SK-N-SH treated with all-trans-retinoic acid at 6 μM for 48 hours (cell line): ENCODE data around the gene SERTAD2.

Experiments used
- ATAC-seq: fragments of 200-7000 bp; cut with Tn5 transposase; 3 replicates; pipeline ENCODE4 v1.9.1; 2020; ENCODE audit warnings: mild to moderate bottlenecking, moderate library complexity
- ARNTL ChIP-seq: fragments of 450-650 bp; formaldehyde crosslinking; IDR thresholded peaks from 2 replicates; pipeline ENCODE4 v1.5.0; 2020; ENCODE audit warnings: low read depth, mild to moderate bottlenecking, moderate library complexity, borderline replicate concordance
- BACH2 ChIP-seq: fragments of 250-450 bp; sonication (Bioruptor Pico); IDR thresholded peaks from 2 replicates; pipeline ENCODE4 v1.9.0; 2021; ENCODE audit warnings: mild to moderate bottlenecking, borderline replicate concordance
- CREB5 ChIP-seq: fragments of 250-450 bp; sonication (Bioruptor Pico); IDR thresholded peaks from 2 replicates; pipeline ENCODE4 v1.5.1; 2020; ENCODE audit warnings: low read depth, mild to moderate bottlenecking, moderate library complexity
- CSDC2 ChIP-seq: fragments of 250-450 bp; sonication (Bioruptor Pico); IDR thresholded peaks from 2 replicates; pipeline ENCODE4 v1.5.0; 2020; ENCODE audit warnings: mild to moderate bottlenecking, moderate library complexity
- CSRNP3 ChIP-seq: fragments of 250-450 bp; sonication (Bioruptor Pico); IDR thresholded peaks from 2 replicates; pipeline ENCODE4 v1.5.1; 2021; ENCODE audit warnings: mild to moderate bottlenecking, moderate library complexity
- ESRRG ChIP-seq: fragments of 250-450 bp; sonication (Bioruptor Pico); IDR thresholded peaks from 2 replicates; pipeline ENCODE4 v1.6.1; 2021; ENCODE audit warnings: mild to moderate bottlenecking
- GLIS3 ChIP-seq: fragments of 250-450 bp; sonication (Bioruptor Pico); IDR thresholded peaks from 2 replicates; pipeline ENCODE4 v1.5.0; 2020; ENCODE audit warnings: mild to moderate bottlenecking, moderate library complexity
- OSR1 ChIP-seq: fragments of 250-450 bp; sonication (Bioruptor Pico); IDR thresholded peaks from 2 replicates; pipeline ENCODE4 v1.8.0; 2022; ENCODE audit warnings: moderate library complexity, mild to moderate bottlenecking, inconsistent platforms
- PATZ1 ChIP-seq: fragments of 250-450 bp; sonication (Bioruptor Pico); IDR thresholded peaks from 2 replicates; pipeline ENCODE4 v1.8.0; 2020; ENCODE audit warnings: mild to moderate bottlenecking, moderate library complexity, borderline replicate concordance
- POU6F1 ChIP-seq: fragments of 250-450 bp; sonication (Bioruptor Pico); IDR thresholded peaks from 2 replicates; pipeline ENCODE4 v1.8.0; 2021; ENCODE audit warnings: low read depth, mild to moderate bottlenecking, moderate library complexity, borderline replicate concordance
- PPARA ChIP-seq: fragments of 250-450 bp; sonication (Bioruptor Pico); IDR thresholded peaks from 2 replicates; pipeline ENCODE4 v1.5.0; 2020; ENCODE audit warnings: mild to moderate bottlenecking, borderline replicate concordance
- RARB ChIP-seq: fragments of 250-450 bp; sonication (Bioruptor Pico); IDR thresholded peaks from 2 replicates; pipeline ENCODE4 v1.8.0; 2021; ENCODE audit warnings: mild to moderate bottlenecking, moderate library complexity
- TCF4 ChIP-seq: fragments of 250-450 bp; sonication (Bioruptor Pico); IDR thresholded peaks from 2 replicates; pipeline ENCODE4 v1.8.0; 2021; ENCODE audit warnings: mild to moderate bottlenecking, moderate library complexity, borderline replicate concordance
- TSHZ2 ChIP-seq: fragments of 250-450 bp; sonication (Bioruptor Pico); IDR thresholded peaks from 2 replicates; pipeline ENCODE4 v1.5.0; 2020; ENCODE audit warnings: mild to moderate bottlenecking, moderate library complexity
- ZC3H10 ChIP-seq: fragments of 250-450 bp; sonication (Bioruptor Pico); IDR thresholded peaks from 2 replicates; pipeline ENCODE4 v1.5.1; 2021; ENCODE audit warnings: mild to moderate bottlenecking, moderate library complexity
- ZFP30 ChIP-seq: fragments of 450-650 bp; formaldehyde crosslinking; IDR thresholded peaks from 2 replicates; pipeline ENCODE4 v1.5.0; 2022; ENCODE audit warnings: mild to moderate bottlenecking, moderate library complexity
- ZNF565 ChIP-seq: fragments of 450-650 bp; formaldehyde crosslinking; conservative IDR thresholded peaks from 2 replicates; pipeline ENCODE4 v1.5.0; 2020; ENCODE audit warnings: low read depth, mild to moderate bottlenecking, moderate library complexity
- ZNF70 ChIP-seq: fragments of 450-650 bp; formaldehyde crosslinking; IDR thresholded peaks from 2 replicates; pipeline ENCODE4 v1.5.0; 2020; ENCODE audit warnings: mild to moderate bottlenecking, moderate library complexity
- ZNF8 ChIP-seq: fragments of 450-650 bp; formaldehyde crosslinking; IDR thresholded peaks from 2 replicates; pipeline ENCODE4 v1.5.0; 2020; ENCODE audit warnings: mild to moderate bottlenecking, moderate library complexity

The SERTAD2 gene

GRCh38 chr2:64623242-64623850 lies 30.4 kb downstream of the SERTAD2 start:
- no peak for ATAC-seq
- TF ChIP-seq PPARA (CRISPR knock-in tag) (no peak), CSDC2 (no peak), ZC3H10 (CRISPR knock-in tag) (no peak), ZFP30 (CRISPR knock-in tag) (no peak), ZNF70 (CRISPR knock-in tag) (no peak), ZNF8 (no peak), ESRRG (CRISPR knock-in tag) (no peak), PATZ1 (CRISPR knock-in tag) (no peak), POU6F1 (CRISPR knock-in tag) (no peak), GLIS3 (no peak), TCF4 (CRISPR knock-in tag) (no peak), BACH2 (CRISPR knock-in tag) (no peak), OSR1 (no peak), TSHZ2 (CRISPR knock-in tag) (no peak), ARNTL (CRISPR knock-in tag) (no peak), CREB5 (no peak), ZNF565 (CRISPR knock-in tag) (no peak), CSRNP3 (CRISPR knock-in tag) (no peak)

- no peak for ATAC-seq
- TF ChIP-seq TCF4 (CRISPR knock-in tag) (no peak), RARB (CRISPR knock-in tag) (no peak), PATZ1 (CRISPR knock-in tag) (no peak), ZNF8 (no peak), TSHZ2 (CRISPR knock-in tag) (no peak), ARNTL (CRISPR knock-in tag) (no peak), CREB5 (no peak), CSRNP3 (CRISPR knock-in tag) (no peak)
Observed at GRCh38 chr2:64622443-64623241, 31.1 kb downstream of the SERTAD2 start.
